Left renal pelvis (tissue), 4 donors: Measurements from ENCODE around the gene RAB44. TPM values are rescaled to one million over a fixed set of nuclear protein-coding genes. Genes with fewer than 3 reads are reported as not detected.
A peak's percentile ranks its signal among the peaks of the same experiment; 100 is the strongest.

Experiments
- DNase-seq, 4 donors: peaks; one replicate each; pipeline ENCODE4 v3.0.0-alpha.2; 2013; ENCODE audit warnings: low read depth in 4 of 4, low spot score in 3 of 4
- polyA plus RNA-seq, 4 donors: library from polyadenylated mRNA; unstranded; fragments of 120-200 nt; gene quantifications; one replicate each; pipeline ENCODE4 v1.2.1, GENCODE V29; 2013; ENCODE audit not compliant: insufficient read length in 4 of 4

RAB44 gene
- polyA plus RNA-seq, 4 donors = 0.04 to 0.09 (median 0.08) TPM; not detected in 1

DNA sequence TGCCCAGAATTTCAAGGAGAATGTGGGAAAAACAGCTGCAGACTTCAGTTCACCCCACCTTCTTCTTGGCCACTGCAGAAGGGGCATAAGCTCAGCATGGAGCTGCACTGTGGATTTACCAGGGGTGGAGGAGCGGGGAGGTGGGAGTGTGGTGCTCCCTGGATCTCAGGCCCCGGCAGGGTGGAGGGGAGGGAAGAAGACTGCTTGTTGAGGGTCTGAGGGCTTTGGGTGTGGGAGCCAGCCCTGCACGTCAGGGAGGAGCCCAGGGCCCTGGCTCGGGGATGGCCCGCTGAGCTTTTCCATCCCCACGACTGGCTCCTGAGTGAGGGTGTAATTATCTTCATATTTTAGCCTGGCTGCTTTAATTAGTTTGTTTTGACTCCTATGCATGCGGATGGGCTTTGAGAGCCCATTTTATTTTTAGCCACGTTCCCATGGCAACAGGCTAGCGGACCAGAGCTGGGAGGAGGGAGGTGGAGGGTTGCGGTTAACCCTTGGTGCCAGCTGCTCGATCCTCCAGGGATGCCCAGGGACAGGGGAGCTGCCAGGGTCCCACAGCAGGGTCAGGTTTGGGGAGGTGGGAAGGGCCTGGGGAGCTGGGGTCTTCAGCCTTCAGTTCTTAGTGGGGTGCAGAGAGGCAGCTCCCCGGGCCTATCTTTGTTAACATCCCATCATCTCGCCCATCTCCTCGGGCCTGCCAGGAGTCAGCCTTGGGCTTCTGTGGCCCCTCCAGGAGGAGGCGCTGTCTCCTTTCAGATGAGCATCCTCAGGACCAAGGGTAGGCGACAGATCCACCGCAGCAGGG lies 68.2 kb downstream of the RAB44 start:
- DNase-seq = peak; percentile 64 to 71 (median 66)

- DNase-seq = no peak
Measured at GRCh38 chr6:36766399-36766945, 68.8 kb downstream of the RAB44 start.

GRCh38 chr6:36769183-36769675 lies 71.6 kb downstream of the RAB44 start:
- DNase-seq = no peak

DNA sequence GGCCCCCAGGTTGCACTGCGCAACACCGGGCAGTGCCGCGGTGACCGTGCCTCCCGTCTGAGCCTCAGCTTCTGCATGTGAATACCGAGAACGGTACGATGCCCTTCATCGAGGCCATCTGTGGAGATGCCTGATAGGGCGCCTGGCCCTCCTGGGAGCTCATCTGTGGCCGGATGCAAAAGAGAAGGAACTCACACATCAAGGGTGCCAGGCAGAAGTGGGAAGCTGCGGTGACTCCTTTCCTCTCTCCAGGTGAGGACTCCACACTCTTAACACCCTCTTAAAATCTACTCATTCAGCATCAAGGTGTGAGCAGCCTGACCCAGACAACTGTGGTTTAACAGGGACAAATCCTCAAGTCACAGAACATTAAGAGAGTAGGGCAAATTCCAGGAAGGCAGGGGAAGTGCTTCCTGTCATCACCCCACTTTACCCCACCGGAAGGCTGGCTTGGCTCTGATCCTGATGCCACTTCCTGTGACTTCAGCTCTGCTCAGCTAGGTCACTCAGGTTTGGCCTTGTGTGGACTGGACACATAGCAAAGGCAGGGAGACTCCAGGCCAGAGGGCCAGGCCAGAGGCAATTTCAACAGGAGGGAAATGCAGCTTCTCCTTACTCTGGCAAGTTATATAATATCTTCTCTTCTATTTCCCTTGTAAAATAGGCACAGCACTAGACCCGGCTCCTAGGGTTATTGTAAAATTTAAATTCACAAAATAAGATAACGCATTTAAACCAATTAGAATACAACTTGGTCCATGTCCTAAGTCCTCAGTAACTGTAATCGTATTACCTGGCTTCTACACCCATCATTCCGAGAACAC lies 72.3 kb downstream of the RAB44 start:
- DNase-seq = no peak

- no peak for DNase-seq
Measured at GRCh38 chr6:36771145-36771544, 73.5 kb downstream of the RAB44 start.

- DNase-seq = no peak
Measured at GRCh38 chr6:36772397-36772796, 74.8 kb downstream of the RAB44 start.

DNA sequence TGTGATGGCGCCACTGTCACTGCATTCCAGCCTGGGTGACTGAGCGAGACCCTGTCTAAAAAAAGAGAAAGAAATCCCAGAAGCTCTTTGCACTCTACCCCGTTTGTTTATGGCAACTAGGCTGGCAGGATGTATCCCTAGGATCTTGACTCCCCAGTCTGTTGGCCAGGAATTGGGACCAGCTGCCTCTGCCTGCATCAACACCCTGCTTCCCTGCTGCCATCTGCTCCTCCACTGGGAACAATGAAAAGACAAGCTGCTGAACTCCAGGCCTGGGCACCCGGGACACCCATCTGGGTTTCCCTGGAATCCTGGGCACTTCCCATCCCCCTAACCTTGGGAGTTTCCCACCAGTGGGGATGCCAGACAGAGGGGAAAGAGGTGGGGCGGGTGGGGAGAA lies 76.7 kb downstream of the RAB44 start:
- DNase-seq = no peak

- no peak for DNase-seq
Measured at GRCh38 chr6:36776167-36776566, 78.5 kb downstream of the RAB44 start.

- no peak for DNase-seq
Measured at GRCh38 chr6:36777801-36778200, 80.2 kb downstream of the RAB44 start.

- DNase-seq = no peak
Measured at GRCh38 chr6:36779227-36779626, 81.6 kb downstream of the RAB44 start.

DNA sequence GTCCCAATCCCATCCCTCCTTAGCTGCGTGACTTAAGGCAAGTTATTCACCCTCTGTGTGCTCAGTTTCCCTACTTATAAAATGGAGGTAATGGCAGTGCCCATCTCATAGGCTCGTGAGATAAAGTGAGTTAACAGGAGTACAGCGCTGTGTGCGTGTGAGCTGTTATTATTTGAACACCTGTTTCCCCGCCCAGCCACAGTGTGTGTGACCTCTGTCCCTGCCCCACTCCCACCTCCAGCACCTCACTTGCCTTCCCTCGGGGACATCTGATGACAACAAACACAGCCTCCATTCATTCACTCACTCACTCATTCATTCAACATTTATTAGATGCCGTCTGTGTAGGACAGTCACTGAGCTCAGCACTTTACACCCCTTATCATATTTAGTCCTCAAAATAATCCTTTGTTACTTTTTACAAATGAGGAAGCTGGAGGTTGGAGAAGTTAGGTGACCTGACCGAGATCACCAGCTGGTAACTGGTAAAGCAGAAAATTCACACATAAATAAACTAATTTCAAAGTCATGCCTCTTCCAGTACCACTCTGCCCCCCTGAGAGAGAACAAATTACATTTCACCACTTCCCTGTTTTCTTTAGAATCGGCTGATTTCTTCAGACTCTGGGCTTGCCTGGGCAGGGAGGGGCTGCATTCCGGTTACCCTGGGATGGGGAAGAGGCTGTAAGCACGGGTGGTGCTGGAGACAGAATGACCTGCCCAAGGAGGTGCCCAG lies 83.0 kb downstream of the RAB44 start:
- DNase-seq = no peak

GRCh38 chr6:36781669-36782068 lies 84.0 kb downstream of the RAB44 start:
- no peak for DNase-seq

Other genes starting within 250 kb of the RAB44 start
- gene STK38, start 150.3 kb upstream of the RAB44 start, polyA plus RNA-seq = 10 to 100 TPM; 47.6 to 58.2 (median 53.8) TPM
- gene SRSF3, start 103.5 kb upstream of the RAB44 start, polyA plus RNA-seq = 100 to 1,000 TPM; 447 to 644 (median 591) TPM
- gene CDKN1A, start 19.1 kb upstream of the RAB44 start, polyA plus RNA-seq = 10 to 100 TPM in 3 of 4 donors, 1 to 10 TPM in 1; 9.2 to 26.4 (median 16.3) TPM
- gene CPNE5, start 141.6 kb downstream of the RAB44 start, polyA plus RNA-seq = 10 to 100 TPM in 3 of 4 donors, 1 to 10 TPM in 1; 7.7 to 15.0 (median 11.8) TPM
- gene PPIL1, start 177.0 kb downstream of the RAB44 start, polyA plus RNA-seq = 10 to 100 TPM; 40.7 to 63.5 (median 52.6) TPM
- 10 to 100 TPM; 44.0 to 63.3 (median 51.4) TPM for gene C6orf89, start 188.1 kb downstream of the RAB44 start, polyA plus RNA-seq